ENCODE data around the gene EP400.

GRCh38 chr12:131928080-131928710 lies 21.5 kb upstream of the EP400 start:
- TF ChIP-seq POLR2AphosphoS5 (IDR thresholded peaks at IDR 0.05; ENCODE audit: borderline replicate concordance, low read depth, low read length), result no peak
- no peak for TF ChIP-seq EZH2 (IDR thresholded peaks at IDR 0.05)

Data from SK-N-MC (cell line).